ENCODE results near the gene GRID1.
"Not testable (repeated sequence)": the region's sequence is repeated elsewhere in the genome, so short reads cannot be mapped to it uniquely, and the experiment has no call there.

The GRID1 gene

DNA sequence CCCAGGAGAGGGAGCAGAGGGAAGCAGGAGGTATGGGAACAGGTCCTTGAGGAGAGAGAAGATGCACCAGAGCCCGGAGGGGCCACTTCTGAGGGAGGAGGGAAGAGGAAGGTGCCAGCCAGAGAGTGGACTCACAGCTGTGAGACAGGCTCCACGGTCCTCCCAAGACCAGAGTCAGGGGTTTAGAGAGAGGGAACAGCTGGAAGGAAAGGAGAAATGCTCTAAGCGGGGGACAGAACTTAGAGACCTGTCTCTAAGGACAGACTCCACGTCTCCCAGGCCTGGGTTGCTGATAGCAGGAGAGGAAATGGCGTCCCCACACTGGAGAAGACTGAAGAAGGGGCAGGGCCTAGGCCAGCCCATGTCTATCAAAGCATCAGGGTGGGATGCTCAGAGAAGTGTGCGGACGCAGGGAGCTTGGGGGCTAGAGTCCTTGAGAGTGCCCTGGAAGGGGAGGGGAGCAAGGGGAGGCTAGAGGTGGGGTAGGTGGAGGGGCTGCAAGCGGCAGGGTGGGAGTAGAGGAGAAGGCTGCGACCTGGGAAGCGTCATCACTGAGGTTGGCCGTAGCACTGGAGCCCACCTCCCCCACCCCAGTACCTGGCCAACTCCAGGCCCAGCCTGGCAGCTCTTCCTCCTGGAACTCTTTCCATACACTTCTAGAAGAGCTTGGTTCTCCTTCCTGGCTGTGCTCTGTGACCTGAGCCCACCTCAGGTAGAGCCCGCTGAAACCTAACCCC, 25.6 kb upstream of the GRID1 start:
- DNase-seq = no peak

GRCh38 chr10:86391236-86391840, 24.7 kb upstream of the GRID1 start:
- no peak for DNase-seq

- DNase-seq = no peak
These were observed 23.9 kb upstream of the GRID1 start for GRCh38 chr10:86390337-86391120.

GRCh38 chr10:86389441-86390193, 23.0 kb upstream of the GRID1 start:
- no peak for DNase-seq

- DNase-seq = not testable (repeated sequence)
These were observed 22.5 kb upstream of the GRID1 start for GRCh38 chr10:86389109-86389440.

GRCh38 chr10:86388119-86388704, 21.6 kb upstream of the GRID1 start:
- DNase-seq = no peak

GRCh38 chr10:86387178-86387794, 20.7 kb upstream of the GRID1 start:
- no peak for DNase-seq

DNA sequence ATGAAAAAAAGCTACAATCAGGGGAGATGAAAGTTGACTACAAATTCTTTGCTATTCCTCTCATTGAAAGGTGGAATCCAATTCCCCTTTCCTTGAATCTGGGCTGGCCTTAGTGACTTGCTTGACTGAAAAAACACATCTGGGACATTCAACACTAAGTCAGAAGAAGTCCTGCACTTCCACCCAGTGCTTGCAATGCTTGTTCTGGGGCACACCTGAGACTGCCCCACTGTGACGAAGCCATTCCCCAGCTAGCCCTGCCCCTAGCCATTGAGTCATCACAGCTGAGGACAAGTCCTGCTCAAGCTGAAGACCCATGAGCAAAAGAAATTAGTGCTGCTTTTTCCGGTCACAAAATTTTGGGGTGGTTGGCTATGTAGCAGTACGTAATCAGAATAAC, 19.2 kb upstream of the GRID1 start:
- no peak for DNase-seq

DNA sequence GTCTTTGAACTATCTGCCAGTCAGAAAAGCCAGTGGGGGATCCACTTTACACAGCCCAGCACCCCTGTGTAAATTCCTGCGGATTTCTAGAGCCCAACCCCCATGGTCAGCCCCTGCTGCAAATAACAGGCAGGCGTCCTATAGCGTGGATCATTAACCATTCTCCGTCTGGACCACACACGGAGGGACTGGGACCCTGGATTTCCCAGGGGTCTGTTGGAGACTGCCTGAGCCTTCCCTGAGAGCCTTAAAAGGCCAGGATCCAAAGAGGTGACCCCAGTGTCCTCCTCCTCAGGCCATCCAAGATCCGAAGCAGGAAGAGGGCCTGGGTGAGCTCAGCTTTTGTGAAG, 11.2 kb upstream of the GRID1 start:
- no peak for DNase-seq

DNA sequence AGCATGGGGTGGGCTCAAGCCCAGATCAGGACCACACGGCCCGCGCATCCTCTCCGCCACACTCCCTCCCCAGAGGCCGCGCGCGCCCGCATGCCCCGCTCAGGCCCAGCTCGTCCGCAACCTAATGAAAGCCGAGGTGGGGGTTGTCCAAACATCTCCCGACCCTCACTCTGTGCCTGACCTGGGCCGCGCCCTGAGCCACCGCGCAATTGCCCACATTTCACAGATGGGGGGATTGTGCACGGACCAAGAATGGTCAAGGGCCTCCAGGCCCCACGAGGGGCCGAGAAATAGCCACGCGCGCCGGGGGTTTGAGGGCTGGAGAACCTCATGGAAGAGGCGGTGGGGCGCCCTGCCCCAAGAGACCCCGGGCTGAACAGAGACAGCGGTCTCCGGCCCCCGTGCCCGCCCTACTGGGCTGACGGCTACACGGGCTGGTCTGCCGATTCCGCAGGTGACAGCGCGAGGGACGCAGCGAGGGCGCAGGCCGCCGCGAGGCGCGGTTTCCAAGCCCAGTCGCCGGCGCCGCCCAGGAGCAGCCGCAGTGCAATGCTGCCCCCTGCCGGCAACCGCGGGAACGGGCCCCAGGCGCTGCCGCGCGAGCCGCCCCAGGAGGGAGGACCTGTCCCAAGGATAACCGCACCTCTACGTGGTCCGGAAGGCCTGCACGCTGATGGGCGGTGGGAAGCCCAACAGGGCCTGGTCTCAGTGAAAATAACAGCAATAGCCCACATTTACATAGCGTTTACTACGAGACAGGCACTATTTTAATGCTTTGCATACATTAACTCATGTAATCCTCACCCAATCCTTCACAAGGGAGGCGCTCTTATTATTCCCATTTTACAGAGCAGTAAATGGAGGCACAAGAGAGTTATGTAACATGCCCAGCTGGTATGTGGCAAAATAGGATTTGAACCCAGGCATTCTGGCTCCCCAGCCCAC, 10.5 kb upstream of the GRID1 start:
- DNase-seq = peak; percentile 55

DNA sequence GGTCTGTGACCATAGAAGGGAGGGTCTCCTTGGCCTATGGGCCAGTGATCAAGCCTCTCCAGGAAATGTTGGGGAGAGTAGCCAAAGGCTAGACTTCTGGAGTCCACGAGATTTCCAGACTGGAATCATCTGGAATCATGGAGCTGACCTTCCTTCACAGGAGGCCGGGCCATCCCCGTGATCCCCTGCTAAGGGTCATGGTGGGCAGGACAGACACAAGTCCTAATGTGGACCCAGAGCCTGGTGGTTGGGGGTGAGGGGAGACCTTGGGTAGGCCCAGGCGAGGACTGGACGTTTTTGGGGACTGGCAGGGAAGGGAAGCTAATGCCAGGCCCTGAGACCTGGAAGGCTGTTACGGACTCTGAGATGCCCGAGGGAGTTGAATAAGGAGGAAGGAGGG, 9.8 kb upstream of the GRID1 start:
- no peak for DNase-seq

DNA sequence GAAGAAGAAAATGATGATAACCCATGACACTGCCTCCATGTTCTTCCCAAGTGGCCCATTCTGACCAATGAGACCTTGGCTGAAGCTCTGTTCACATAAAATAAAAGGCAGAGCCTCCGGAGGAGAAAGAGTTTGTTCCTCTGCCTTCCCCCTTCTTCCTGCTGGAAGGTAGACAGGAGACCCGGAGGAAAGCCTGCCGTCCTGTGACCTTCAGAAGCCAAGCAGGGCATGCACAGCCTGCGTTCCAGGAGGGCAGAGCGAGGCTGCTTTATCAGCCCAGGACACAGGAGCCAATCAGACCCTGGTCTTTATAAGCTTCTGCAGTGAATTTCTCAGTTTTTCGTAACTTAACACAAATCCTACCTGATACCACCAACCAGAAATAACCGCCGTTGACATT, 8.6 kb upstream of the GRID1 start:
- DNase-seq = no peak

DNA sequence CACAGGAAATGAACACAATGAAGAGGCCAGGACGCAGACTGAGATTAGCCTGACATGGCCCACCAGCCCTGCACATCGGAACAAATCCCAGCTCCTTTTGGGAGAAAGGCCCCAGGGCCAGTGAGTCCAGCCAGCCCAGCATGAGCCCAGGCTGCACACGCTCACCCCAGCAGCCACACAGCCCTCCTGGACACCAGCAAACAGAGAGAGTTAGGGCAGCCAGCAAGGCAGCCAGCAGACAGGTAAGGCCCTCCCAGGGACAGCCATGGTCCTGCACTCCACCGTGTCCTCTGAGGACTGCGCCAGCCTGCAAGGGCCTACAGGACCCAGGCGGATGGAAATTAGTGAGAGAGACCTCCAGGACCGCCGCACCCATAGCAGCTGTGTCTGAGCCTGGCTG, 8.1 kb upstream of the GRID1 start:
- no peak for DNase-seq

DNA sequence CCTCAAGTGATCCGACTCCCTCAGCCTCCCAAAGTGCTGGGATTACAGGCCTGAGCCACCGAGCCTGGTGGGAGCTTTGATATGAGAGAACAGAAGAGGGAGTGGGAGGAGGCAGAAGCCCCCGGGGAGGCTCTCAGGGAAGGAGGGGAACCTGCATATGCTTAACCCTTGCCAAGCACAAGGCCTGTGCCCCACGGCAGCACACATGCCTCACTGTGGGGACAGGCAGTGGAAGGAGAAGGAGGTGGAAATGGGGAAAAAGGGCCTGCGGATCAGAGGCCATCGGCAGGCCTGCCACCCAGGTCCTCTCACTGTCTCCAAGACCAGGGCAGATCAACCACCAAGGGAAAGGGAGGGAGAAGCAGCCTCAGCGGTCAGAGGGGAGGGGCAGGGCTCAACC, 7.2 kb upstream of the GRID1 start:
- DNase-seq = no peak

DNA sequence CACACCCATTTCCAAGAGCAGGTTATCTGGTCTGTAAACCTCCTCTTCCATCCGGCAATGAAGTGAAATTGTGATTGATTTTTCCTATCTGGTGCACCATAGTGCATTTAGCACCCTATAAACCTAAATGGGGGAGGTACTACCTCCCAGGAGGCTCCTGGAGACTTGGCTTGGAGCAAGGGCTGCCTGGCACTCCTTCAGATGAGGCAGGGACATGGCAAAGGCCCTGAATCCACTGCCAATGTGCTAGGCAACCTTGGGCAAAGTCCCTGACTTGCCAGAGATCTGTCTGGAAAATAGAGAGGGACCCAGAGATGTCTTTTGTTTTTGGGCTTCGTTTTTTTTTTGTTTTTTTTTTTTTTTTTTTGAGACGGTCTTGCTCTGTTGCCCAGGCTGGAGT, 6.7 kb upstream of the GRID1 start:
- DNase-seq = no peak

DNA sequence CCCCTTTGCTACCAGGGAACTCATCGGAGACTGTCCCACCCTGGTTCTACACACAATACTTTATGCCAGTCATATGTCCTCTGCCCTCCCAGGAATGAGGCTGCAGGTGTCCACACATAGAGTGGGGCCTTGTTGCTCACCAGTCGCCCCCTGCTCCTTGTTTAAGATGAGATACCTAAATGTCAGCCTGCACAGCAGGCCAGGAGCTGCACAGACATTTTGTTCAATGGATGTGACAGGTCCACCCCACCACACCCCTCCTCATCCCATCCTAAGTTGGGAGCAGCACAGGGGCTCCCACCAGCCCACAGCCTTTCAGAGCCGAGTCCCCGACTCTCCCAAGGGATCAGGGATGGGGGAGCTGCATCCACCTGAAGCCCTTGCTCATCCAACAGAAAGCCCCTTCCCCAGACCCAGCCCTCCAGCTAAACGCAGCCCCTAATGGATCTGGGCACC, 6.2 kb upstream of the GRID1 start:
- no peak for DNase-seq

GRCh38 chr10:86372119-86372783, 5.7 kb upstream of the GRID1 start:
- DNase-seq = no peak

DNA sequence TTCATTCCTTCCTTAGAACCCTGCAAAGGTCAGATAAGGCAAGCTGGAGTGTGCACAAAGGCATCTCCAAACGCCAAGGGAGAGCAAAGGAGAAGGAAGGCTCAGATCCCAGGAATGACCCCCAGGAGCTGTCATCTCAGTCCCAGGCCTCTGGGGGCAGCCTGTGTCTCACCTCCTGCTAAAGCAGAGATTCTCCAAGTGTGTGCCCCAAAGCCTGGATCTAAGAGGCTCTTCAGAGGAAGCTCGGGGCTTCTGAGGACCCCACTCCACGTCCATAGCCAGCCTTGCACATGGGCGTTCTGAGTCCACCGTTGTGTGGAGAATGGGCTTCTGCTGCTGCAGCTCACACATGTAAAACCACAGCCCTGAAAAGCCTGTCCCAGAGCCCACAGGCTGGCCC, 5.1 kb upstream of the GRID1 start:
- DNase-seq = no peak

- no peak for DNase-seq
These were observed 4.5 kb upstream of the GRID1 start for GRCh38 chr10:86371116-86371515.

DNA sequence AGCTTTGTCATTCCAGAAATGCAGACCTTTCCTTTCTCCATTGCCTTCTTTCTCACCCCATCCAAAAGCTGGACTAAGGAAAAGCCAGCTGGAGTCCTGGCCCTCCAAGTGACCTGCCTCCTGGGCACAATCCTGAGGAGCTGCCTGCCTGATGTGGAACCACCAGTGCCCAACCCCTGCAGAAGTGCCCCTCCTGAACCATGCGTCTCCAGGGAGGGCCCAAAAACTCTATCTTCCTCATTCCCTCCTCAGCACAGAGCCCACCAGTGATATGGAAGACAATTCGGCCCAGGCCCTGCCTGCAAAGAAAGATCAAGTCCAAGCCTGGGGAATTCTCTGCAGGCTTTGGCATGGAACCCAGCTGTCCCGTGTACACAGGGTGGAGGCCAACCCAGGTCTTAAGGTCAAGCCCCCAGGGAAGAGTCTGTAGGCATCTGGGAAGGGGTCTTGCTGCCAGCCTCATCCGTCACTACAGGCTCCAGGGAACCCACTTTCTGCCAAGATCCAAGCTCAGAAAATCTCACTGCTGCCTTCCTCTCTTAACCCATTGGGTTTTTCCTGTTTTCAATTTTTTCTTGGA, 3.5 kb upstream of the GRID1 start:
- no peak for DNase-seq
